ENCODE measurements around the gene GSG1L. TPM values are rescaled to one million over a fixed set of nuclear protein-coding genes. Genes with fewer than 3 reads are reported as not detected.

GSG1L gene
- polyA plus RNA-seq, 3 donors, result 0.10 to 0.11 TPM; not detected in 1

GRCh38 chr16:27826081-27826892 is 237.2 kb downstream of the GSG1L start:
- no peak overlapping the region for H3K27ac ChIP-seq (ENCODE audit: low read depth, low read length)
- WGBS, 3 donors, result 72 to 80% (median 80%) methylated on average over 12 of the region's 12 CpGs

DNA sequence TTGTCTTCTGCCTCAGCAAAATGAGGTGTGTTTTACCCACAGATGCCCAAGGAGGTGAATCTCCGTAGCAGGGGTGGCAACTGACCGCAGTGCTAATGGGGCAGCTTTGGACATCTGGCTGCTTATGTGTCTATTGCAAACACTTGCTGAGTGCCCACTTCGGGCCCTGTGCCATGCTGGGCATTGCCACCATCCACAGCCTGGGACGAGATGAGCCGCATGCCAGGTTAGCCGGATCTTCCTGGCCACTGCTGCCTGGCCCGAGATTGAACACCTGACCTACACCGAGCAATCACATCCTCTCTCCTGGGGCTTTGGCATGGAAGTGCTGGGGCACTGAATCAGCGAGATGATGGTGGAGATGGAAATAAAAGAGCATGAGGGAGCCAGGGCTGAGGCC is 238.7 kb downstream of the GSG1L start:
- 74 to 89% (median 75%) methylated on average over 9 of the region's 9 CpGs for WGBS, 3 donors
- no peak overlapping the region for H3K27ac ChIP-seq (ENCODE audit: low read depth, low read length)

DNA sequence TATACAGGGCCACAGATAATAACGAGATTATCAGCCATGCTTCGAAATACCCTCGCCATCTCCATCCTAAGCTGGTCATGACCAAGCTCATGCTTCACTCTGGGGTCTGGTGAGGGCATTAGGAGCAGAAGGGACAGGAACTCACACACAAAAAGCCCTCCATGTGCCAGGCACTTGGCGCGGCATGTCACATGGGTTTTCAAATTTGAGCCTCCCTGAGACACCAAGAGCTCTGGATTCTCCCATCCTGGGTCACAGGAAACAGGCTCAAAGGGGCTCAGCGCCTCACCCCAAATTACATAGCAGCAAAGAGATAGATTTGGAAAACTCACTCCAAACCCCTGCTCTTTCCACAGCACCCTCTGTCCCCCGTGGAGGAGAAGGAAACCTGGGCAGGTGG is 239.5 kb downstream of the GSG1L start:
- H3K27ac ChIP-seq (ENCODE audit: low read depth, low read length), result no peak overlapping the region
- WGBS, 3 donors, result 84 to 86% (median 84%) methylated on average over 7 of the region's 7 CpGs

DNA sequence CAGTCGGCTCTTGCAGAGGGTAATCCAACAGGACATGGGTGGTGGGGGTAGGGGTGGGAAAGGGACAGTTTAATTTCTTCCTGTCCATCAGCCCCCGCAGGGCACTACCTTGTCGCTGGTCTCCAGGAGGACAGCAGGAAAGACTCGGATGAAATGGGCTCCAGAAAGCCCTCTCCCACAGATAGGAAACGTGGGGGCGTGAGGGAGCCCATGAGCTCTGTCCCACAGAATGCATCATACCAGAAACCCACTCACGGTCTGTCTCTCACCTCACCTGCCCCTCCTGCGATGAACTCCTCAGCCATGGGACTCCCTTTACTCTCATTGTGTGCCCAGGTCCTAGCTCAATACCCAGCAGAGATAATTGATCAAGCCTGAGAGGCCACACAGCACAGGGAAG is 240.1 kb downstream of the GSG1L start:
- H3K27ac ChIP-seq (ENCODE audit: low read depth, low read length), result no peak overlapping the region
- WGBS, 3 donors, result 49 to 62% (median 53%) methylated on average over 8 of the region's 8 CpGs

DNA sequence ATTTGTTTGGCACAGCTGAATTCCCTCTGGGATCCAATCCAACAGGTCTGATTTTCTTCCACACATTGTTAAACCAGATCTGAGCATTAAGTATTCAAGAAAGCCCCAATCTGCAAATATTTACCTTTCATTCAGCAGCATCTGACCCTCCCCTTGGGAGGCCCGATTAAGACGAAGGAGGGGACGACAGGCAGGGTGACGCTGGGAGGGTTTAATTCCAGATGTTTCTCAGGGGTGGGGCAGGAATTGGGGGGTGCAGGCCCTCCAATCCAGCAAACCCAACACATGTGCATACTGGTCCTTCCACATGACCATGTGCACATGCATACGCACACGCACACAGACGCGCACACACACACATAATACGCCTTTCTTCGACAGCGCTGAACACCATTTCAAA is 240.5 kb downstream of the GSG1L start:
- no peak overlapping the region for H3K27ac ChIP-seq (ENCODE audit: low read depth, low read length)
- 43 to 73% (median 69%) methylated on average over 11 of the region's 11 CpGs for WGBS, 3 donors

- H3K27ac ChIP-seq (ENCODE audit: low read depth, low read length), result no peak overlapping the region
- 24 to 77% (median 67%) methylated on average over 7 of the region's 7 CpGs for WGBS, 3 donors
Observed at GRCh38 chr16:27822529-27822928, 241.0 kb downstream of the GSG1L start.

DNA sequence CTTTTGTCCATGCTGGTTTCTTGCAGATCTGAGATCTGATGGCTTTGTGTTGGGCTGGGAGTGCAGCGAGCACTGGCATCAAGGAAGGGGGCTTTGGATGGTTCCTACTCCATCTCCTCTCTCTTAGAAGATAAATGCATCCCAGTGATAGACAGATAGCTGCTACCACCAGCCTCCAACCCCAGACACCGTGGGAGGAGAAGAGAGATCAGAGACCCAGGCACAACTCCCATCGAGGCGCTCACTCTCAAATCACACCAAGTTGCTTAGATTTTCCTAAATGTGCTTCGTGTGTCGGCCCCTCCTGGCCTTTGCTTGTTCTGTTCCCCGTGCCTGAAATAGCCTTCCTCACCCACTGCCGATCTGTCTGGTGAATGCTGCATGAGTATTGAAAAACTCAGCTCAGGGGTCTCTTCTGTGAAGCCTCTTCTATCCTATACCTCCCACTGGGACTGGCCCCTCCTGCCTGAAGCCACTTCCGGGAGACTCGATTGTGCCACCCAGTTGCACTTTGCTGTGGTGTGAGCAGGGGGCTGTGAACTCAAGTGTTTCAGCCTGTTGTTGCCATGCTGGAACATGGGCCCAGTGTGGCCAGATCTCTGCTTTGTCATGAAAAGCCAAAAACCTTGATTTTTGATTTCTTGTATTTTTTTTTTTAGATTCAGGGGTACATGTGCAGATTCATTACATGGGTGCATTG is 242.7 kb downstream of the GSG1L start:
- no peak overlapping the region for H3K27ac ChIP-seq (ENCODE audit: low read depth, low read length)
- 74 to 82% (median 80%) methylated on average over 10 of the region's 10 CpGs for WGBS, 3 donors

DNA sequence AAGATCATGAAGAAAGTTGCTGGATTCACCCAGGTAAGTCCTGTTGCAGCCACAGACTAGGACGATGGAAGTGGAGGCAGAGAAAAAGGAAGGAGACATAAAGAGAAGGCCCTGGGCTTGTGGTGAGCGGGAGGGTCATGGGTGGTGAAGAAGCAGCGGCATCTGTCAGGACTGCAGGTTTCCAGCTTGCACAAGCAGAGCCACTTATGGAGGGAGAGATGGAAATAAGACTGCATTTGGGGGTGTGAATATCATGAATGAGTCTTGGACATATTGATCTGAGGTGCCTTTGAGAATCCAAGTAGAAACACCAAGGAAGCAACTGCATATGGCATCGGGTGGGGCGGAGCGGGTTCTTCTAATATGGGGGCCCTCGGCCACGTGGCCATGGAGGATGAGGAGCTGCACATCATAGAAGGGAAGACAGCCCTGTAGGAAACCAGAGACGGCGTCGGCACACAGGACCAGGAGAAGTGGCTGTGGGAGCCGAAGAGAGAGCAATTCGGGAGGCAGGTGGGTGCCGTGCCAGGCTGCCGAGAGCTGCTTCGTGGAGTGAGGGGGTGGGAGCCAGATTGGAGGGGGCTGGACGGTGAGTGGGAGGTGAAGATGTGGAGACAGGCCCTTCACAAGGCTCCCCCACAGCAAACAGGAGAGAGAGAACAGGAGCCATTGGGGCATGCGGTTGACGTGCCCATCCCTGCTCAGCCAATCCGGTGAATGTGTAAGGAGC is 243.5 kb downstream of the GSG1L start:
- H3K27ac ChIP-seq (ENCODE audit: low read depth, low read length), result no peak overlapping the region
- WGBS, 3 donors, result 77 to 88% (median 85%) methylated on average over 20 of the region's 20 CpGs

- no peak overlapping the region for H3K27ac ChIP-seq (ENCODE audit: low read depth, low read length)
- 70 to 84% (median 81%) methylated on average over 13 of the region's 13 CpGs for WGBS, 3 donors
Observed at GRCh38 chr16:27819356-27819755, 244.2 kb downstream of the GSG1L start.

- 65 to 75% (median 69%) methylated on average over 13 of the region's 13 CpGs for WGBS, 3 donors
- H3K27ac ChIP-seq (ENCODE audit: low read depth, low read length), result no peak overlapping the region
Observed at GRCh38 chr16:27818246-27818645, 245.3 kb downstream of the GSG1L start.

DNA sequence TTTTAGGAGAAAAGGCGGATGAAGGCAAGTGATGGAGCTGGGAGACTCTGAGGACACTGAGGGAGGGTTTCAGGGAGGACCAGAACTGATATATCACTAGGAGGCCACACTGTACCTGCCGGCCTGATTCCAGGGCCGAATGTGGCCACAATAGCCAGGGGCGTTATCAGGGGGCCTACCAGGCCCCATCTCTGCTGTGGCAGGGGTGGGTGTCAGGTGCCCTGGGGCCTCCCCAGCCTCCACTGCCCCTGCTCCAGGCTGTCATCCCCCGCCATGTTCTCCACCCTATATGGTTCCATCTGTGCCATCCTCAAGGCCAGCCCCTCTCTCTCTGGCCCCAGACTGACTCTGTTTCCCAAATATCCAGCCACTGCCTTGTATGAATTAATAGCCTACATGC is 246.5 kb downstream of the GSG1L start:
- no peak overlapping the region for H3K27ac ChIP-seq (ENCODE audit: low read depth, low read length)
- WGBS, 3 donors, result 78 to 89% (median 80%) methylated on average over 5 of the region's 5 CpGs

DNA sequence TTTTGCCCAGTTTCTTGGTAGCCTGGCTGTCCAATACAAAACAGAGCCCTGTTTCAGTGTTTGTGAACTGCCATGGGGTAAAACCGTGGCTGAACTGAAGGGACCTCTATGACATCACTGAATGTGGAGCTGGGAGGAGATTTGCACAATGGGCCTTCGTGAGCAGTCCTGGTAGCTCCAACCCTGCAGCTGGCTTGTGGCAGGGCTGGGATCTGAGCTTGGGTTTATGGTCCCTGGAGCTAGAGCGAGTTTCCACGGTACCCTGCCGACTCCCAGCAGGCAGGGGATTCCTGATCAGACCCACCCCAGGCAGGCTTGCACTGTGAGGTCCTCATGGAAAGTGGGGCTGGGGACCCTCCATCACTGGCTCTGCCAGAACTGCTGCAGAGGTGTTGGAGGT is 247.0 kb downstream of the GSG1L start:
- H3K27ac ChIP-seq (ENCODE audit: low read depth, low read length), result no peak overlapping the region
- WGBS, 3 donors, result 48 to 63% (median 62%) methylated on average over 5 of the region's 5 CpGs

GRCh38 chr16:27813591-27813990 is 249.9 kb downstream of the GSG1L start:
- H3K27ac ChIP-seq (ENCODE audit: low read depth, low read length), result no peak overlapping the region
- WGBS, 3 donors, result 80 to 83% (median 81%) methylated on average over 9 of the region's 9 CpGs

- no peak overlapping the region for H3K27ac ChIP-seq (ENCODE audit: low read depth, low read length)
- 69 to 84% (median 78%) methylated on average over 3 of the region's 3 CpGs for WGBS, 3 donors
Observed at GRCh38 chr16:27811881-27812280, 251.6 kb downstream of the GSG1L start.

DNA sequence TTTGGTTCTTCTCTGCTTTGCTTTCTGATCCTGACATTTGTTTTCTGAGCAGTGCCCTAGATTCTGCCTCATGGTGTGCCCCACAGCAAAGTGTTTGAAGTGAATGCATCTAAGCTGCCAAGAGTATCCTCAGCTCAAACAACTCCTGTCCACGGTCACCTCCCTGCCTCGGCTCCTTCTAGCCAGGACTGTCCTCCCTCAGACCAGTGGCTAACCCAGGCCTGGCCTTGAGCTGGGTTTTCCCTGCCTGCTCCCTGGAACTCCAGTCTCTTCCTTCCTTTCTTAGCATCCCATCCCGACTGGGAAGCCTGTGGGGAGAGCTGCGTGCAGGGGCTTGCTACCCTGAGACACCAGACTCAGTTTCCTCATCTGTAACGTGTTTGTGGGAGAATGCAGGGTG is 256.5 kb downstream of the GSG1L start:
- H3K27ac ChIP-seq (ENCODE audit: low read depth, low read length), result no peak overlapping the region
- WGBS, 3 donors, result 48 to 68% (median 57%) methylated on average over 5 of the region's 5 CpGs

DNA sequence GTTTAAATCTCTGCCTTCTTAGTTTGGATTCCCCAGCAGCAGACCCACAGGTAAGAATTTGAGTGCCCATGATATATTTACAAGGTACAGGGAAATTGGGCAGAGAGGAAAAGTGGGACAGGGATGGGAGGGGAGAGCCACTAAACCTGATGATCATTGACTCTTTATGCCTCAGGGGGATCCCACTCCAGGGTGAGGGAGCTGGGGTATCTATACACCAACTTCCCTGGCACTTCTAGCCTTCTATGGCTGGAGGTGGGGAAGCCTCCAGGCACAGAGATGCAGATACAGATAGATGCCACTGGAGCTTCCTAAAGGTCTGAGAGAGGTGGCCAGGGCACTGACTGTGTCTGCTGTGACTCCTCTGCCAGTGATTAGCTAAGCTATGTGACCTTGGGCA is 257.1 kb downstream of the GSG1L start:
- no peak overlapping the region for H3K27ac ChIP-seq (ENCODE audit: low read depth, low read length)

DNA sequence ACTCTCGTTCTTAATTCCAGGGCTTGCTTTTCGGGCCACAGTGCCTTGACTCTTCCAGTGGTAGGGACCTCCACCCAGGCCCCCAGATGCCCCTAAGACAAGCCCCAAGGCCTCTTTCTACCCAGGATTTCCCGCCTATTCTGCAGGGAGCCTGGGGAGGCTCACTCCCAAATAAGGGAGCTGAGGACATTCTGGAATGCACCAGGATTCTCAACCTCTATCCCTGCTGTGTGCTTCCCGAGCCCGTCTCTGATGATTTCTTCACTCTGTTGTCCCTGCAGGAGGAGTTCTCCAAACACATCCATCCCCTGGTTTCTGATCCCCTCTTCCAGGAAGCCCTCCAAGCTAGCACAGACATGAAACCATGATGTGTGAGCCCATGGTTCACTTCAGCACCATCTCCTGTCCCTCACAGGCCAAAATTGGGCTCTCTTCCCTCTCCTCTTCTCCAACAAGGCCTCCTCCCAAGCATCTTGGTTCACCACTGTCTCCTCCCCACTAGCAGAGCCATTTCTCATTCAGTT is 257.6 kb downstream of the GSG1L start:
- H3K27ac ChIP-seq (ENCODE audit: low read depth, low read length), result no peak overlapping the region
- 46 to 71% (median 65%) methylated on average over 5 of the region's 5 CpGs for WGBS, 3 donors

DNA sequence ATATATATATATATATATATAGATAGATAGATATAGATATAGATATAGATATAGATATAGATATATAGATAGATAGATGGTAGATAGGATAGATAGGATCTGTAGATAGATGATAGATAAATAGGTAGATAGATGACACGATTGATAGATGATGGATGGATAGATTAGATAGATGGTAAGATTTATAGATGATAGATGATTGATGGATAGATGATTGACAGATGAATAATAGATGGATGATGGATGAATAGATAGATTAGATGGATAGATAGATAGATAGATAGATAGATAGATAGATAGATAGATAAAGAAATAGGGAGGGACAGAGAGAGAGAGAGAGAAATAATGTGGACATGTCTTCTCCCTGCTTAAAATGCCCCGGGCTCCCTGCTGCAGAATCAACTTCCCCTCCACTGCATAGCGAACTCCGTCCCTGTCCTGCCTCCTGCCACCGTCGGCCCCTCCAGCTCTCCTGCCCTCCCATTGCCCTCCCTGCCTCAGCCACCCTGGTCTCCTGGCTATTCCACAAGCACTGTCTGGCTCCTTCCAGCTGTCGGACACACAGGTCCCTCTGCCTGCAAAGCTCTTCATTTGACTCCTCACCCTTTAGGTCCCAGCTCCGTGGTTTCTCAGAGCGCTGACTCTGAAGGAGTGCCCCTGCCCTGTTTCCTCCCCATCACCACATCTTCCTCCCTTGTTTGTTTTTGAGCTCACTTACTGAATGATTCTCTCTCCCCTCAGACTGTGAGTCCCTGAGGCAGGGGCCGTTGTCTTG is 259.6 kb downstream of the GSG1L start:
- 23 to 31% (median 24%) methylated on average over 6 to 10 of the region's 10 CpGs for WGBS, 3 donors
- no peak overlapping the region for H3K27ac ChIP-seq (ENCODE audit: low read depth, low read length)

Data from adipose tissue (tissue), 3 donors.